Measurements from ENCODE around the gene POLR2J.

GRCh38 chr7:102469351-102469971, 9.3 kb downstream of the POLR2J start:
- TF ChIP-seq CTCF (IDR thresholded peaks at IDR 0.05) = no peak
- TF ChIP-seq POLR2A (IDR thresholded peaks at IDR 0.05) = no peak
